Mesendoderm (in vitro differentiated cells): ENCODE data around the gene TMEM198.

ENCODE experiments used
- DNase-seq: peaks from one replicate; pipeline ENCODE4 v3.0.0; 2013
- H2AK5ac ChIP-seq: 2 replicates; pipeline ENCODE4 v1.6.1; 2013; ENCODE audit warnings: low read length, inconsistent platforms
- H2BK120ac ChIP-seq: 2 replicates; pipeline ENCODE4 v1.6.1; 2013; ENCODE audit warnings: low read depth, mild to moderate bottlenecking, low read length, moderate library complexity, mixed read lengths
- H2BK15ac ChIP-seq: replicated peaks from 2 replicates; pipeline ENCODE4 v1.6.1; 2013; ENCODE audit warnings: low read depth, mild to moderate bottlenecking, moderate library complexity
- H2BK5ac ChIP-seq: 2 replicates; pipeline ENCODE4 v1.6.1; 2013; ENCODE audit warnings: low read length, inconsistent platforms
- H3K18ac ChIP-seq: 2 replicates; pipeline ENCODE4 v1.6.1; 2013; ENCODE audit warnings: mild to moderate bottlenecking, low read length, mixed read lengths
- H3K23ac ChIP-seq: one replicate; pipeline ENCODE4 v1.6.1; 2013; ENCODE audit warnings: low read length
- H3K27ac ChIP-seq: 2 replicates; pipeline ENCODE4 v1.5.1; 2013; ENCODE audit warnings: low read depth, mild to moderate bottlenecking, inconsistent platforms, low read length, moderate library complexity
- H3K27me3 ChIP-seq: 2 replicates; pipeline ENCODE4 v1.6.1; 2013; ENCODE audit warnings: low read length, control low read depth, mild to moderate bottlenecking, inconsistent platforms; ENCODE audit not compliant: insufficient read depth, poor library complexity
- H3K36me3 ChIP-seq: 2 replicates; pipeline ENCODE4 v1.6.1; 2013; ENCODE audit warnings: low read length, inconsistent platforms; ENCODE audit not compliant: control insufficient read depth, insufficient read depth
- H3K4ac ChIP-seq: one replicate; pipeline ENCODE4 v1.6.1; 2013; ENCODE audit warnings: low read depth, mild to moderate bottlenecking, low read length, moderate library complexity
- H3K4me1 ChIP-seq: 2 replicates; pipeline ENCODE4 v1.6.1; 2013; ENCODE audit warnings: low read depth, low read length, inconsistent platforms; ENCODE audit not compliant: control insufficient read depth
- H3K4me2 ChIP-seq: 2 replicates; pipeline ENCODE4 v1.6.1; 2013; ENCODE audit warnings: low read length
- H3K4me3 ChIP-seq: 2 replicates; pipeline ENCODE4 v1.5.1; 2013; ENCODE audit warnings: mild to moderate bottlenecking, low read length
- H3K56ac ChIP-seq: one replicate; pipeline ENCODE4 v1.6.1; 2013; ENCODE audit warnings: low read length
- H3K79me1 ChIP-seq: 2 replicates; pipeline ENCODE4 v1.6.1; 2013; ENCODE audit warnings: low read length, inconsistent platforms
- H3K79me2 ChIP-seq: 2 replicates; pipeline ENCODE4 v1.6.1; 2013; ENCODE audit warnings: mild to moderate bottlenecking, low read length; ENCODE audit not compliant: control insufficient read depth, insufficient read depth
- H3K9ac ChIP-seq: 2 replicates; pipeline ENCODE4 v1.6.1; 2013; ENCODE audit warnings: low read length, inconsistent platforms
- H4K5ac ChIP-seq: one replicate; pipeline ENCODE4 v1.6.1; 2013; ENCODE audit warnings: low read length
- H4K8ac ChIP-seq: one replicate; pipeline ENCODE4 v1.6.1; 2013; ENCODE audit warnings: low read depth, mild to moderate bottlenecking, control low read depth, low read length, moderate library complexity
- WGBS: extraction: QIAGEN DNeasy Blood & Tissue Kit; methylation state at CpG from one replicate; pipeline ENCODE4 v1.1.7; 2013; ENCODE audit warnings: low lambda C conversion rate, missing lambda C conversion rate; ENCODE audit not compliant: insufficient coverage; ENCODE audit errors: extremely low coverage; 5-methylcytosine and 5-hydroxymethylcytosine counted together

Gene TMEM198

DNA sequence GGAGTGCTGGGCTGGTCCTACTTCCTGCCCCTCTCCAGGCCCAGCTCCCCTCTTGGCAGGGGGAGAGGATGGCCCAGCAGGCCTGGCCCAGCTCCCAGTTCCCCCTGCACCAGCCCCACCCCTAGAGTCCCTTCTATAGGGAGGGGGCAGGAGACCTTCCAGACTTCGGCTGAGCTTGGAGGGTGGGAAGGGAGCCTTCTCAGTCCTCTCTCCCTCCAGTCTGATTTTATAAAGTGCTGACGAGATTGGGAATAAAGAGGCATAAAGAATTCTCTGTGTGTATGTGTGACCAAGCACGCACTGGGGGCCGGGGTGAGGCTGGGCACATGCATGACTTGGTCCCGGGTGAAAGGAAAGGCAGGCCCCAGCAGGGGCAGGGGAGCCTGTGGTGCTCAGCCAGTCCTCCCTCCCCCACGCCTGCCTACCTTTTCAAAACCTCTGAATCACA is 5.3 kb upstream of the TMEM198 start:
- peaks cover 6% of the 10 kb centered on the region for H3K4me1 ChIP-seq
- H3K23ac ChIP-seq, result no peak overlapping the region
- no peak overlapping the region for H2BK15ac ChIP-seq
- WGBS, result no CpG with 5 or more reads among the region's 6 CpGs
- H2AK5ac ChIP-seq, result no peak overlapping the region
- H4K5ac ChIP-seq, result no peak overlapping the region
- no peak overlapping the region for H3K18ac ChIP-seq
- H3K4ac ChIP-seq, result no peak overlapping the region
- DNase-seq, result no peak
- H3K9ac ChIP-seq, result no peak overlapping the region
- peaks cover 7% of the 10 kb centered on the region for H3K36me3 ChIP-seq
- H2BK120ac ChIP-seq, result no peak overlapping the region
- no peak overlapping the region for H4K8ac ChIP-seq
- no peak overlapping the region for H3K4me2 ChIP-seq
- no peak overlapping the region for H3K56ac ChIP-seq
- no peak overlapping the region for H3K27ac ChIP-seq
- H3K27me3 ChIP-seq, result no peaks in the 10 kb centered on the region
- H3K79me1 ChIP-seq, result peaks cover 4% of the 10 kb centered on the region
- H2BK5ac ChIP-seq, result no peak overlapping the region
- H3K4me3 ChIP-seq, result no peak overlapping the region
- no peaks in the 10 kb centered on the region for H3K79me2 ChIP-seq

DNA sequence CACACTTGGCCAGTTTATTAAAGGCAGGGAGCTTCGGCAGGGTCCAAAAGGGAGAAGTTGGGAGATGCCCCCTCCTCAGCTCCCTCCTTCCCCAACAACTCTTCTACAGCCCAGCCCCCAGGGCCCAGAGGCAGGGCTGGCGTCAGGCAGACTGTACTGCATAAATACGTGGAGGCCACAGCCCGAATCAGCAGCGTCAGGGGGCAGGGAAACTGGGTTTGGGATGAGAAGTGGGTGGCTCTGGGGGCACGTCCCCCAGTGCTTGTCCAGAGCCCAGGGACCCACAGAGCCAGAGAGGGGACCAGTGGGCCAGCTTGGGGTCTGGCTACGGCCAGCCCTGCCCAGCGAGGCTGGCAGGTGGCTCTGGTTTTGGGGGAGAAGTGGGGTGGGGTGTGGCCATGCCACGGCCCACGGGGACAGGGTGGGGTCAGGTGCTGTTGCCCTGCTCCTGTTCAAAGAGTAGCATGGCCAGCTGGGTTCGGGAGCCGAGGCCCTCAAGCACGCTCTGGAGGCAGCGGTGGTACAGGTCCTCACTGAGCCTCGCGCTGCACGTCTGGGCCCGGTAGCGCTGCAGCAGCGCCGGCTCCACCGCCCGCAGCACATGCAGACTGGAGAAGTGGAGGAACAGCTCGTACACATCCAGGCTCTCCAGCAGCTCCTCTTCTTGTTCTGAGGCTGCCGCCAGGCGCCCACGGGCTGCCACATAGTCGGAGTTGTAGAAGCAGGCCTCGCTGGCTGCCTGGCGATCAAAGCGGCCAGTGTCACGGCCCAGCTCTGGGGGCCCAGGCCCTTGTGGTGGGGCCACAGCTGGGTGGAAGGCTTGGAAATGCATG is 4.7 kb upstream of the TMEM198 start:
- no CpG with 5 or more reads among the region's 32 CpGs for WGBS
- Histone ChIP-seq H3K4me1 (peaks cover 6% of the 10 kb centered on the region), H3K36me3 (peaks cover 7% of the 10 kb centered on the region), H2AK5ac (no peak overlapping the region), H2BK15ac (no peak overlapping the region), H3K79me1 (peaks cover 4% of the 10 kb centered on the region), H3K79me2 (no peaks in the 10 kb centered on the region), H4K8ac (no peak overlapping the region), H2BK5ac (no peak overlapping the region), H3K4me2 (no peak overlapping the region), H3K9ac (no peak overlapping the region), H3K4ac (no peak overlapping the region), H2BK120ac (no peak overlapping the region), H3K27me3 (no peaks in the 10 kb centered on the region), H3K27ac (no peak overlapping the region), H3K4me3 (no peak overlapping the region), H3K56ac (no peak overlapping the region), H4K5ac (no peak overlapping the region), H3K18ac (no peak overlapping the region), H3K23ac (no peak overlapping the region)
- DNase-seq, result no peak

DNA sequence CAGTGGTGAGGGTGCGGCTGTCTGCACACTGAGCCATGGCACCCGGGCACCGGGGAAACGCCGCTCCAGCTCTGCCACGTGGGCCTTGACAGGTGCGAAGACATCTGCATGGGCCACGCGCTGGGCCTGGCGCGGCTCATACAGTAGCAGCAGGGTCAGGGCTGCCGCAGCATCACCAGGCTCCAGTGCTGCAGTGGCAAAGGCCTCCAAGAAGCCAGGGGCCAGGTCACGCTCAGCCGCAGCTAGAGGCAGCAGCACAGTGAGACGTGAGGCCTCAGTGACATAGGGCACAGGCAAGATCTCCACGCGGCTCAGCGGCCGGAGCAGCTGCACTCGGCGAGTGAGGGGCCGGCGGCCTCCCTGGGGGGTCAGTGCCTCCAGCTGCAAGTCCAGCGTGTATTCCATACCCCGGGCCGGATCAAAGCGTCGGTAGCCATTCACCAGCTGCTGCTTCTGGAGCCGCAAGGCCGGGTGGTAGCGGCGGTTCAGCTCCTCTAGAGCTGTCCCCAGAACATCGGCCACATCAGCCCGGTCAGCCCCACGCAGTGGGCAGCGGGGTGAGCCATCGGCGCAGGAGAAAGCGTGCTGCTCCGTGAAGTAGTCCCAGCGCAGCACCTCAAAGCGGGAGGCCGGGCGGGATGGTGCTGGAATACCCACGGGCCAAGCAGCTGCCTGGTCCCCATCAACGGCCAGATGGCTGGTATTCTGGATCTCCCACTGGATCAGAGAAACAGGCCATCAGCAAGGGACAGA is 3.7 kb upstream of the TMEM198 start:
- no peak overlapping the region for H3K4me2 ChIP-seq

DNA sequence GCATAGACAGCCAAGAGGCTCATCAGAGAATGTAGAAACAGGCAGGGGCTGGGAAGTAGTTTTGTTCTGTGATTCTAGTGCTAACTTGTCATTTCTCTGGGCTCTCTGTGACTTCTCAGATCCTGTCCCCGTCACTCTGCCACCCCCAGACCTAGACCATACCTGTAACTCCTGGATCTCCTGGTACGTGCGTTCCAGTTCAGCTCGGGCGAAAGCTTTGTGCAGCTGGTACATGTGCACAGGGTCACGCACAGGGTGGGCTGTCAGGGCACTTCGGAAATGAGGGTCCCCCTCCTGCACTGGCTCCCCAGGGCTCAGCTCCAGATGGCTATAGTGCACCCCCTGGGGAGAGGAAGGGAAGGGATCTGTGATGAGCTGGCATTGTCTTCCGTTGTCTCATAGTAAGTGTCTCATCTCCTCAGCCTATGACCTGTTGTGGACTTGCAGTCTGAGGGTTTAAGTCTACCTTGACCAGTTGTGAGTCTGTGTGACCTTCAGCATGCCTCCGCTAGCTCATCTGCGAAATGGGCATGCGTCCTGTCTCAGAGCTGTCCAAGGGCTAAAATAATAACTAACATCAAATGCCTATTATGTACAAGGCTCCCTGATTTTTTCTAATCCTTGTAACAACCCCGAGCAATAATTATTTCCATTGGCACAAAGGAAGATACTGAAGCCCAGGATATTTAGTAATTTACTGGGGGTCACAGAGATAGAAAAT is 2.9 kb upstream of the TMEM198 start:
- Histone ChIP-seq H3K27me3 (no peaks in the 10 kb centered on the region), H3K23ac (no peak overlapping the region), H3K4me1 (peaks cover 6% of the 10 kb centered on the region), H3K79me1 (peaks cover 4% of the 10 kb centered on the region), H2BK15ac (no peak overlapping the region), H3K9ac (no peak overlapping the region), H4K5ac (no peak overlapping the region), H3K4me3 (no peak overlapping the region), H3K56ac (no peak overlapping the region), H3K79me2 (no peaks in the 10 kb centered on the region), H3K27ac (no peak overlapping the region), H3K4ac (no peak overlapping the region), H3K4me2 (no peak overlapping the region), H4K8ac (no peak overlapping the region), H2BK120ac (no peak overlapping the region), H2BK5ac (no peak overlapping the region), H3K36me3 (peaks cover 7% of the 10 kb centered on the region), H2AK5ac (no peak overlapping the region), H3K18ac (no peak overlapping the region)
- DNase-seq, result no peak
- no CpG with 5 or more reads among the region's 12 CpGs for WGBS

More for the DNA sequence above, 3.7 kb upstream of the TMEM198 start:
- Histone ChIP-seq H3K27me3 (no peaks in the 10 kb centered on the region), H4K8ac (no peak overlapping the region), H3K9ac (no peak overlapping the region), H2BK5ac (no peak overlapping the region), H2BK120ac (no peak overlapping the region), H3K56ac (no peak overlapping the region), H3K4me3 (no peak overlapping the region), H3K4me1 (peaks cover 6% of the 10 kb centered on the region), H4K5ac (no peak overlapping the region), H3K36me3 (peaks cover 7% of the 10 kb centered on the region), H3K4ac (no peak overlapping the region), H3K18ac (no peak overlapping the region), H2AK5ac (no peak overlapping the region), H3K79me1 (peaks cover 4% of the 10 kb centered on the region), H3K23ac (no peak overlapping the region), H3K27ac (no peak overlapping the region), H2BK15ac (no peak overlapping the region), H3K79me2 (no peaks in the 10 kb centered on the region)
- WGBS, result no CpG with 5 or more reads among the region's 46 CpGs
- no peak for DNase-seq

DNA sequence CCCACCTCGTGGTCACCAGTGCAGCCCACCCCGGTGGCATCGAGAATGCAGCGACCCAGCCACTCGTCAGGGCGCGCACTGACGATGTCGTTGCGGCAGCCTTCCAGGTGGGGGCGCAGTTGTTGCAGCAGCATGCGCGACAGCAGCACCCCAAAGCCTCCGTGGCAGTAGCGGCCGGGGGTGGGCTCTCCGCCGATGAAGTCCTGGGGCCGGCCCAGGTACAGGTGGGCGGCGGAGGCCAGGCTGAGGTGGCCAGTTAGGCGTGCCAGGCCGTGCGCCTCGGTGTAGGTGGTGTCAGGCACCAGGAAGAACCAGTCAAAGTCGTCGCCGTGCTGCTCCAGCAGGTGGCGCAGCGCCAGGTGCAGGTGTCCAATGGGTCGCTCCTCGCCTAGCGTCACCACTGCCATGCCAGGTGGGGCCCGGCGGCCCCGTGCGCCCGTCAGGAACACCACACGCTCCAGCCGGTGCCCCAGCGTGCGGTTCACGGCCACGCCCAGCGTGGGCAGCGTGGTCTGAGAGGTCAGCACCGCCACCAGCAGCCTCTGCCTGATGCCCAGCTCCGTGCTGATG is 2.1 kb upstream of the TMEM198 start:
- no peak overlapping the region for H3K4ac ChIP-seq
- H3K27ac ChIP-seq, result no peak overlapping the region
- H3K79me2 ChIP-seq, result no peaks in the 10 kb centered on the region

More for the DNA sequence above, 2.1 kb upstream of the TMEM198 start:
- no peak overlapping the region for H3K18ac ChIP-seq
- peaks cover 6% of the 10 kb centered on the region for H3K4me1 ChIP-seq
- peak overlapping the region; percentile 59 for H3K56ac ChIP-seq
- H3K9ac ChIP-seq, result peak overlapping the region; percentile 37
- no peak overlapping the region for H3K4me3 ChIP-seq
- peaks cover 7% of the 10 kb centered on the region for H3K36me3 ChIP-seq
- DNase-seq, result peak; percentile 90
- no peak overlapping the region for H2AK5ac ChIP-seq
- H2BK120ac ChIP-seq, result no peak overlapping the region
- no peaks in the 10 kb centered on the region for H3K27me3 ChIP-seq
- H2BK15ac ChIP-seq, result no peak overlapping the region
- H3K79me1 ChIP-seq, result peaks cover 4% of the 10 kb centered on the region
- no peak overlapping the region for H3K23ac ChIP-seq
- no peak overlapping the region for H2BK5ac ChIP-seq
- no peak overlapping the region for H4K5ac ChIP-seq
- peak overlapping the region; percentile 61 for H3K4me2 ChIP-seq
- no CpG with 5 or more reads among the region's 48 CpGs for WGBS
- H4K8ac ChIP-seq, result no peak overlapping the region
